Measurements from ENCODE around the gene SOD2. TPM values are rescaled to one million over a fixed set of nuclear protein-coding genes. Genes with fewer than 3 reads are reported as not detected.

SOD2 gene
- total and polyA plus RNA-seq, 2 donors (not counting 3 experiments of a cell fraction or from before 2014, with no cell fraction given), result 31.6 to 62.7 TPM

GRCh38 chr6:159723259-159723658, 30.2 kb upstream of the SOD2 start:
- no peaks in the 10 kb centered on the region for H3K36me3 ChIP-seq (ENCODE audit: control insufficient read depth in 2 of 2, extremely low read depth in 1 of 2, insufficient read depth in 2 of 2, low read length in 2 of 2)
- peaks cover 5% of the 10 kb centered on the region for H3K4me1 ChIP-seq (ENCODE audit: control insufficient read depth, extremely low read depth, insufficient read depth, low read length)
- peaks cover 28% of the 10 kb centered on the region for H3K79me2 ChIP-seq (ENCODE audit: control insufficient read depth, insufficient read depth, low read length)
- no TSS peak for BruUV-seq (replicated peaks)
- H3K4me3 ChIP-seq (replicated peaks in 1 of 3; ENCODE audit: insufficient read depth in 1 of 3, low read depth in 1 of 3, low read length in 3 of 3), result no peak overlapping the region
- no peaks in the 10 kb centered on the region for H3K27me3 ChIP-seq (ENCODE audit: control insufficient read depth in 2 of 2, insufficient read depth in 2 of 2, low read length in 2 of 2)
- no peaks in the 10 kb centered on the region for H3K9me3 ChIP-seq (replicated peaks; ENCODE audit: control insufficient read depth, insufficient read depth, low read length)
- no peak overlapping the region for H2AFZ ChIP-seq (ENCODE audit: low read depth, low read length)
- no peak for TF ChIP-seq EZH2 (IDR thresholded peaks at IDR 0.05; ENCODE audit: borderline replicate concordance, low read depth, low read length, severe bottlenecking)
- no peak for TF ChIP-seq POLR2AphosphoS5 (IDR thresholded peaks at IDR 0.05; ENCODE audit: insufficient read depth, low read depth, low read length)
- TF ChIP-seq MAX (IDR thresholded peaks at IDR 0.05; ENCODE audit: insufficient read depth, insufficient read length), result no peak
- TF ChIP-seq JUN (IDR thresholded peaks at IDR 0.05; ENCODE audit: borderline replicate concordance, insufficient read depth, insufficient read length, low read depth), result no peak
- no peak for TF ChIP-seq POLR2A (IDR thresholded peaks at IDR 0.05; ENCODE audit: low read depth, low read length)
- no peak overlapping the region for H3K9ac ChIP-seq (replicated peaks; ENCODE audit: extremely low read depth, insufficient read depth, low read length)
- no peak overlapping the region for H3K27ac ChIP-seq (ENCODE audit: insufficient read depth, low read depth, low read length)
- H3K9me1 ChIP-seq (replicated peaks; ENCODE audit: control insufficient read depth, extremely low read depth, insufficient read depth, low read length), result no peaks in the 10 kb centered on the region
- dilution Hi-C loops (cut with MboI; ENCODE audit: extremely low pct_ligation_motif_present, low sequenced_read_pairs), result no loop called here
- FAIRE-seq (no peak), DNase-seq (ENCODE audit: low read depth, low spot score) (no peak)
- ChIA-PET CTCF (interaction anchor here (1.2 kb wide), 1 partner anchor 67 kb away, joined by 5 read pairs; the partner anchor contains the start of genes MRPL18 and TCP1), POLR2A (no interaction called here)
- intact Hi-C loops (cut with micrococcal nuclease), result no loop called here
- H4K20me1 ChIP-seq (replicated peaks; ENCODE audit: control insufficient read depth, extremely low read depth, insufficient read depth, low read length), result peaks cover under 1% of the 10 kb centered on the region
- H3K4me2 ChIP-seq (ENCODE audit: insufficient read depth, low read length), result no peak overlapping the region

DNA sequence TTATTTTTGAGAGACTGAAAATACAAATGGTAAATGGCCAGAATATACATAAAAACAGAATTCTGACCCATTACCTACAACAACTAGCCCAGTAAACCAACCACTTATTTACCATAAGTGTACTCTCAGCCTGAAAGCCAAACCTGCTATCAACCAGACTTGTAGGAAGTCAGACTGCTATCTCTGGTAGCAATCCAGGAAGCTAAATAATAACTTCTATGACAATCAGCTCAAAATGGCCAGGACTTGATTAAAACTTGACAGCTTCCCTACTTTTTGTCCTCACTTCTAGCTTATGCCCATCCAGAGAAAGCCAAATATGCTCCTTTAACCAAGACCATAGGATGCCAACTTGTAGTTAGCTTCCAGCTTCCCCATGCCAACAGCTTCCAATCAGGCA, 29.6 kb upstream of the SOD2 start:
- Histone ChIP-seq H3K9me3 (replicated peaks; ENCODE audit: control insufficient read depth, insufficient read depth, low read length) (no peaks in the 10 kb centered on the region), H3K79me2 (ENCODE audit: control insufficient read depth, insufficient read depth, low read length) (peaks cover 22% of the 10 kb centered on the region)
- dilution Hi-C loops (cut with MboI; ENCODE audit: extremely low pct_ligation_motif_present, low sequenced_read_pairs), result no loop called here

More for the DNA sequence above, 29.6 kb upstream of the SOD2 start:
- H3K9me1 ChIP-seq (replicated peaks; ENCODE audit: control insufficient read depth, extremely low read depth, insufficient read depth, low read length), result no peaks in the 10 kb centered on the region
- TF ChIP-seq MYC (IDR thresholded peaks at IDR 0.05; ENCODE audit: low read depth, low read length) (no peak), POLR2A (IDR thresholded peaks at IDR 0.05; ENCODE audit: low read depth, low read length) (no peak), EZH2 (IDR thresholded peaks at IDR 0.05; ENCODE audit: borderline replicate concordance, low read depth, low read length, severe bottlenecking) (no peak), GATA2 (IDR thresholded peaks at IDR 0.05; ENCODE audit: insufficient read depth, insufficient read length, low read depth, low read length) (no peak), MAX (IDR thresholded peaks at IDR 0.05; ENCODE audit: insufficient read depth, insufficient read length) (no peak), POLR2AphosphoS5 (IDR thresholded peaks at IDR 0.05; ENCODE audit: insufficient read depth, low read depth, low read length) (no peak), CTCF (IDR thresholded peaks at IDR 0.05; ENCODE audit: extremely low read depth in 1 of 2, insufficient read depth in 1 of 2, low read depth in 1 of 2, low read length in 2 of 2) (no peak), JUN (IDR thresholded peaks at IDR 0.05; ENCODE audit: borderline replicate concordance, insufficient read depth, insufficient read length, low read depth) (no peak), FOS (IDR thresholded peaks at IDR 0.05; ENCODE audit: borderline replicate concordance, insufficient read depth, low read length) (no peak)
- DNase-seq (ENCODE audit: low read depth, low spot score), result no peak
- CTCF ChIA-PET, result interaction anchor here (1.2 kb wide), 1 partner anchor 68 kb away, joined by 5 read pairs; the partner anchor contains the start of genes MRPL18 and TCP1
- no peak for FAIRE-seq
- H3K4me3 ChIP-seq (replicated peaks in 1 of 3; ENCODE audit: insufficient read depth in 1 of 3, low read depth in 1 of 3, low read length in 3 of 3), result no peak overlapping the region
- no peaks in the 10 kb centered on the region for H4K20me1 ChIP-seq (replicated peaks; ENCODE audit: control insufficient read depth, extremely low read depth, insufficient read depth, low read length)
- no peak overlapping the region for H2AFZ ChIP-seq (ENCODE audit: low read depth, low read length)
- intact Hi-C loops (cut with micrococcal nuclease), result no loop called here
- H3K27ac ChIP-seq (ENCODE audit: insufficient read depth, low read depth, low read length), result no peak overlapping the region
- BruUV-seq (replicated peaks), result no TSS peak
- POLR2A ChIA-PET, result no interaction called here
- no peak overlapping the region for H3K4me2 ChIP-seq (ENCODE audit: insufficient read depth, low read length)
- no peaks in the 10 kb centered on the region for H3K36me3 ChIP-seq (ENCODE audit: control insufficient read depth in 2 of 2, extremely low read depth in 1 of 2, insufficient read depth in 2 of 2, low read length in 2 of 2)
- no peak overlapping the region for H3K9ac ChIP-seq (replicated peaks; ENCODE audit: extremely low read depth, insufficient read depth, low read length)
- no peaks in the 10 kb centered on the region for H3K27me3 ChIP-seq (ENCODE audit: control insufficient read depth in 2 of 2, insufficient read depth in 2 of 2, low read length in 2 of 2)
- peaks cover 5% of the 10 kb centered on the region for H3K4me1 ChIP-seq (ENCODE audit: control insufficient read depth, extremely low read depth, insufficient read depth, low read length)
